Brain pericyte (primary cell): ENCODE measurements around the gene CACNB1.

Experiments used
- DNase-seq: peaks from one replicate; pipeline ENCODE4 v3.0.0-alpha.2; 2012; ENCODE audit warnings: low read depth, low spot score

Gene CACNB1

GRCh38 chr17:39125143-39125875 lies 72.2 kb downstream of the CACNB1 start:
- DNase-seq: no peak

- no peak for DNase-seq
These were observed 73.8 kb downstream of the CACNB1 start for GRCh38 chr17:39123627-39124026.
